WERI-Rb-1 (cell line): Measurements from ENCODE around the gene TNFAIP8.

Source experiments
- DNase-seq: peaks from one replicate; pipeline ENCODE4 v3.0.0-alpha.2; 2020
- H3K27ac ChIP-seq: fragments of 250-450 bp; sonication (Bioruptor Pico); 2 replicates; pipeline ENCODE4 v1.5.1; 2020; ENCODE audit warnings: mild to moderate bottlenecking, moderate library complexity
- H3K27me3 ChIP-seq: fragments of 250-450 bp; sonication (Bioruptor Pico); 2 replicates; pipeline ENCODE4 v1.5.1; 2021; ENCODE audit warnings: mild to moderate bottlenecking, low read depth, moderate library complexity; ENCODE audit not compliant: insufficient read depth, severe bottlenecking
- H3K36me3 ChIP-seq: fragments of 250-450 bp; sonication (Bioruptor Pico); 2 replicates; pipeline ENCODE4 v1.5.1; 2020; ENCODE audit warnings: mild to moderate bottlenecking, moderate library complexity
- H3K4me3 ChIP-seq: 2 replicates; pipeline ENCODE4 v1.5.1; 2011; ENCODE audit warnings: low read depth, mild to moderate bottlenecking, control low read depth, low read length
- H3K9me3 ChIP-seq: fragments of 250-450 bp; sonication (Bioruptor Pico); 2 replicates; pipeline ENCODE4 v1.5.1; 2021; ENCODE audit warnings: mild to moderate bottlenecking, moderate library complexity; ENCODE audit not compliant: severe bottlenecking
- TF ChIP-seq, protein P1 (sequence below): IDR thresholded peaks from 2 replicates; pipeline ENCODE4 v1.5.1; 2011; ENCODE audit warnings: low read depth, mild to moderate bottlenecking, control low read depth, inconsistent platforms, low read length

Gene TNFAIP8

DNA sequence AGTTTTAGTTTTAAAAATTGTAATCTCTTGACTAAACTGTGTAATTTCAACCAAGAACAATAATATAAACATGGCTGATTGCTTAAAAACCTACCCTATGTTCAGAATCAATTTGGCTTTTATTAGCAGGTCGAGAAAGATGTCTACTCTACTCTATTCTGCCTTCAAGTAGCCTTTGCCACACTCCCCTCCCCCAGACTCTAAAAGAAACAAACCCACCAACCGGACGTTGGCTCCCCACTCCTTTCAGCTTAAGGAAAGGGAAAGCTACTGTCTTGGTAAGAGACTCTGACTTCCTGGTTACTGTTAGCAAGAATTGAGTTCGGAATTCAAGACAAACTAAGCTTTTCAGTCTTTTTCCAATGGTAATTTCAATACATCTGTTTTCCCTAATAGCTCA is 46.7 kb downstream of the TNFAIP8 start:
- no peaks in the 10 kb centered on the region for H3K36me3 ChIP-seq
- TF ChIP-seq, protein P1, sequence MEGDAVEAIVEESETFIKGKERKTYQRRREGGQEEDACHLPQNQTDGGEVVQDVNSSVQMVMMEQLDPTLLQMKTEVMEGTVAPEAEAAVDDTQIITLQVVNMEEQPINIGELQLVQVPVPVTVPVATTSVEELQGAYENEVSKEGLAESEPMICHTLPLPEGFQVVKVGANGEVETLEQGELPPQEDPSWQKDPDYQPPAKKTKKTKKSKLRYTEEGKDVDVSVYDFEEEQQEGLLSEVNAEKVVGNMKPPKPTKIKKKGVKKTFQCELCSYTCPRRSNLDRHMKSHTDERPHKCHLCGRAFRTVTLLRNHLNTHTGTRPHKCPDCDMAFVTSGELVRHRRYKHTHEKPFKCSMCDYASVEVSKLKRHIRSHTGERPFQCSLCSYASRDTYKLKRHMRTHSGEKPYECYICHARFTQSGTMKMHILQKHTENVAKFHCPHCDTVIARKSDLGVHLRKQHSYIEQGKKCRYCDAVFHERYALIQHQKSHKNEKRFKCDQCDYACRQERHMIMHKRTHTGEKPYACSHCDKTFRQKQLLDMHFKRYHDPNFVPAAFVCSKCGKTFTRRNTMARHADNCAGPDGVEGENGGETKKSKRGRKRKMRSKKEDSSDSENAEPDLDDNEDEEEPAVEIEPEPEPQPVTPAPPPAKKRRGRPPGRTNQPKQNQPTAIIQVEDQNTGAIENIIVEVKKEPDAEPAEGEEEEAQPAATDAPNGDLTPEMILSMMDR = no peak
- H3K27ac ChIP-seq = no peak overlapping the region
- DNase-seq = no peak
- no peaks in the 10 kb centered on the region for H3K9me3 ChIP-seq
- H3K27me3 ChIP-seq = no peaks in the 10 kb centered on the region
- H3K4me3 ChIP-seq = no peak overlapping the region

DNA sequence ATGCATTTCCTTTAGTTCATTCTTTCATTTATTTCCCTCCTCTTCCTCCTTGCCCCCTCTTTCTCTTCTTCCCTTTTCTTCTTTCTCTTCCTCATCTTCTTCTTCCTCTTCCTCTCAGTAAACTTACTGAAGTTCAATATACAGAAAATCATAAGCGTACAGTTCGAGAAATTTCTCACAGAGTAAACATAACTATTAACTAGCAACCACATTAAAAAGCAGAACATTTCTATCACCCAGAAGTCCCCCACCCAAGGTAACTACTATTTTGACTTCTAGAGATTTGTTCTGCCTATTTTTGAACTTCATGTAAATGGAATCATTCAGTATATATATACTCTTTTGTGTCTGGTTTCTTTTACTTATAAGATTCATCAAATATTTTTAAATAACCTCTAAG is 48.2 kb downstream of the TNFAIP8 start:
- Histone ChIP-seq H3K27ac (no peak overlapping the region), H3K4me3 (no peak overlapping the region), H3K36me3 (no peaks in the 10 kb centered on the region), H3K27me3 (no peaks in the 10 kb centered on the region), H3K9me3 (no peaks in the 10 kb centered on the region)
- no peak for DNase-seq
- TF ChIP-seq, protein P1 = no peak

DNA sequence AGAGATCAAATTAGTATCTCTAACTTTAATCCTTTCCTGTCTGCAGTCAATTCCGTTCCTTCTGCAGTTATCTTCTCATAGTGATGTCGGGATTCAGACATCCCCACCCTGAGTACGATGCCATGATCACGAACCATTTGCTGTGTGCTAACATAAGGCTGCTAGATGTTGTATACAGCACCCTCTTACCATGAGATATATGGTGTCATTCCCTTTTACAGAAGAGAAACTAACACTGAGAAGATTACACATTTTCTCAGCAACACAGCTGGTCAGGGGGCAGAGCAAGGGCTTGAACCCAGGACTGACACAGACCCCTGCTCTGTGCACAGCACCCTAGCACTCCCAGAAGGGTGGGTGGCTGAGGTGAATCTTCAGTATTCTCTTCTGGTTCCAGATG is 49.6 kb downstream of the TNFAIP8 start:
- DNase-seq = no peak
- Histone ChIP-seq H3K9me3 (no peaks in the 10 kb centered on the region), H3K27ac (no peak overlapping the region), H3K4me3 (no peak overlapping the region), H3K27me3 (no peaks in the 10 kb centered on the region), H3K36me3 (no peaks in the 10 kb centered on the region)
- TF ChIP-seq, protein P1 = no peak

DNA sequence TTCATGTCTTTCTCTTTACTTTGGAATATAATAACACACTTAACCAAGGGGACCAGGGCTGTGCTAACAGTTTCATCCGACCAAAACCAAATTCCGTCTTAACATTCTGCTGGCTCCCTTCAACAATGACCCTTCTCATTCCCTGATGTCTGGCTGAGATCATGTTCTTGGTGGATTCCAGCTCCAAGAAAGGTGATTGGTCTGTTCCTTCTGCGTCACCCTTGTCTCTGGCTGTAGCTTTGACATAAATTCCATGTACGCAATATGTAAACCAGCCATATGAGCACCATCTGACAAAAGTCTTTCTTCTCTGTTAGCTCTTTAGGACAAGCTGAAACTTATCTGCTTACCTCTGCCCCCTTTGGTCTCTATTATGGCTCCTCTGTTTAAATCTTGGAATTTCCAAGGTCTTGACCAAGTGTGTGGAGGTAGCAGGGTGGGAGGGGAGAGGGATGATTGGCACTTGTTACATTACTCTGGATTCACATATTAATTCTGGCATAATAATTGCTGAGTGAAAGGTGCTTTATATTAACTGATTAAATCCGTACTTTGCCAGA is 50.8 kb downstream of the TNFAIP8 start:
- Histone ChIP-seq H3K27me3 (no peaks in the 10 kb centered on the region), H3K4me3 (no peak overlapping the region)
- TF ChIP-seq, protein P1 = no peak

GRCh38 chr5:119409235-119409815 is 53.5 kb downstream of the TNFAIP8 start:
- Histone ChIP-seq H3K4me3 (no peak overlapping the region), H3K27me3 (no peaks in the 10 kb centered on the region), H3K27ac (no peak overlapping the region), H3K36me3 (no peaks in the 10 kb centered on the region), H3K9me3 (no peaks in the 10 kb centered on the region)
- TF ChIP-seq, protein P1 = no peak; the same call in 1 of the 2 replicates
- DNase-seq = no peak

More for the DNA sequence above, 50.8 kb downstream of the TNFAIP8 start:
- DNase-seq = no peak
- H3K27ac ChIP-seq = no peak overlapping the region
- H3K36me3 ChIP-seq = no peaks in the 10 kb centered on the region
- H3K9me3 ChIP-seq = no peaks in the 10 kb centered on the region
